Type B pancreatic cell (in vitro differentiated cells): ENCODE data around the gene ITM2B. TPM values are rescaled to one million over a fixed set of nuclear protein-coding genes. Genes with fewer than 3 reads are reported as not detected.
"Not testable (repeated sequence)": the region's sequence is repeated elsewhere in the genome, so short reads cannot be mapped to it uniquely, and the experiment has no call there.

ENCODE experiments used
- DNase-seq: peaks from one replicate; pipeline ENCODE4 v3.0.0; 2021; ENCODE audit warnings: mixed read lengths; ENCODE audit not compliant: unreplicated experiment; ENCODE audit errors: extremely low spot score
- H3K27ac Mint-ChIP-seq: 2 replicates; pipeline ENCODE4 v1.8.0; 2021; ENCODE audit warnings: mild to moderate bottlenecking, mixed read lengths
- H3K27me3 Mint-ChIP-seq: 2 replicates; pipeline ENCODE4 v1.8.0; 2021; ENCODE audit warnings: mixed read lengths
- H3K36me3 Mint-ChIP-seq: 2 replicates; pipeline ENCODE4 v1.8.0; 2021; ENCODE audit warnings: mixed read lengths
- H3K4me1 Mint-ChIP-seq: one replicate; pipeline ENCODE4 v1.8.0; 2021; ENCODE audit warnings: mixed read lengths; ENCODE audit not compliant: unreplicated experiment
- H3K4me3 Mint-ChIP-seq: 2 replicates; pipeline ENCODE4 v1.8.0; 2021; ENCODE audit warnings: mild to moderate bottlenecking, mixed read lengths
- H3K9me3 Mint-ChIP-seq: 2 replicates; pipeline ENCODE4 v1.8.0; 2021; ENCODE audit warnings: mixed read lengths
- CTCF ChIP-seq: fragments of 200-600 bp; sonication (generic); conservative IDR thresholded peaks from 2 replicates; pipeline ENCODE4 v1.5.0; 2021; ENCODE audit warnings: antibody characterized with exemption, mild to moderate bottlenecking
- total RNA-seq: library from RNA; stranded (reverse); gene quantifications from 2 replicates; pipeline ENCODE4 v1.2.1, GENCODE V29; 2021; ENCODE audit warnings: low replicate concordance

The ITM2B gene
- total RNA-seq, 1 donor from 2014 or later = 232 TPM

GRCh38 chr13:48201044-48201443 lies 32.0 kb upstream of the ITM2B start:
- Mint-ChIP-seq H3K9me3 (peaks cover 12% of the 10 kb centered on the region), H3K27me3 (no peaks in the 10 kb centered on the region), H3K27ac (no peak overlapping the region), H3K36me3 (no peaks in the 10 kb centered on the region), H3K4me1 (no peaks in the 10 kb centered on the region), H3K4me3 (no peak overlapping the region)
- DNase-seq = no peak
- no peak for TF ChIP-seq CTCF

- H3K4me3 Mint-ChIP-seq, H3K27ac Mint-ChIP-seq, DNase-seq, H3K36me3 Mint-ChIP-seq, H3K4me1 Mint-ChIP-seq, H3K27me3 Mint-ChIP-seq, H3K9me3 Mint-ChIP-seq: not testable (repeated sequence)
Measured at GRCh38 chr13:48207207-48207606, 25.8 kb upstream of the ITM2B start.

- Mint-ChIP-seq H3K9me3 (peaks cover under 1% of the 10 kb centered on the region), H3K36me3 (no peaks in the 10 kb centered on the region), H3K27ac (no peak overlapping the region), H3K27me3 (no peaks in the 10 kb centered on the region), H3K4me1 (no peaks in the 10 kb centered on the region), H3K4me3 (no peak overlapping the region)
- no peak for DNase-seq
- no peak for TF ChIP-seq CTCF
Measured at GRCh38 chr13:48210178-48210577, 22.8 kb upstream of the ITM2B start.

GRCh38 chr13:48214519-48215121 lies 18.4 kb upstream of the ITM2B start:
- no peaks in the 10 kb centered on the region for H3K27me3 Mint-ChIP-seq
- no peaks in the 10 kb centered on the region for H3K36me3 Mint-ChIP-seq
- H3K4me3 Mint-ChIP-seq = no peak overlapping the region
- DNase-seq = no peak
- no peaks in the 10 kb centered on the region for H3K4me1 Mint-ChIP-seq
- no peak for TF ChIP-seq CTCF
- no peaks in the 10 kb centered on the region for H3K9me3 Mint-ChIP-seq
- H3K27ac Mint-ChIP-seq = no peak overlapping the region

- not testable (repeated sequence) for H3K36me3 Mint-ChIP-seq, H3K27me3 Mint-ChIP-seq, H3K4me1 Mint-ChIP-seq, H3K9me3 Mint-ChIP-seq, H3K27ac Mint-ChIP-seq, DNase-seq, H3K4me3 Mint-ChIP-seq
Measured at GRCh38 chr13:48215511-48216203, 17.3 kb upstream of the ITM2B start.

- no peak for TF ChIP-seq CTCF
- H3K4me3 Mint-ChIP-seq = no peak overlapping the region
- DNase-seq = no peak
- H3K9me3 Mint-ChIP-seq = no peaks in the 10 kb centered on the region
- no peaks in the 10 kb centered on the region for H3K27me3 Mint-ChIP-seq
- peaks cover 3% of the 10 kb centered on the region for H3K4me1 Mint-ChIP-seq
- H3K36me3 Mint-ChIP-seq = no peaks in the 10 kb centered on the region
- no peak overlapping the region for H3K27ac Mint-ChIP-seq
Measured at GRCh38 chr13:48216204-48216711, 16.7 kb upstream of the ITM2B start.
